HCT116 (cell line): ENCODE measurements around the gene ZEB1.

ENCODE experiments used
- CEBPB ChIP-seq: IDR thresholded peaks from 2 replicates; pipeline ENCODE4 v1.6.1; 2012; ENCODE audit warnings: low read depth
- CTCF ChIP-seq, 3 experiments: fragments of 200-600 bp in 1 of 3; sonication (generic) in 1 of 3; IDR thresholded peaks in 2 of 3; conservative IDR thresholded peaks in 1 of 3; 2 replicates each; pipeline ENCODE4 v1.5.1; 2012 to 2017; ENCODE audit warnings: low read depth in 2 of 3, low read length in 2 of 3, antibody characterized with exemption in 1 of 3, borderline replicate concordance in 1 of 3, control low read depth in 1 of 3, mild to moderate bottlenecking in 1 of 3, mixed read lengths in 1 of 3, mixed run types in 1 of 3, moderate library complexity in 1 of 3; ENCODE audit not compliant: insufficient read depth in 1 of 3
- JUND ChIP-seq: IDR thresholded peaks from 2 replicates; pipeline ENCODE4 v1.6.1; 2012
- TCF7L2 ChIP-seq: IDR thresholded peaks from 2 replicates; pipeline ENCODE4 v1.7.0; 2011; ENCODE audit warnings: borderline replicate concordance, inconsistent platforms; ENCODE audit not compliant: insufficient read depth, insufficient read length; ENCODE audit errors: extremely low read depth
- YY1 ChIP-seq: IDR thresholded peaks from 2 replicates; pipeline ENCODE4 v1.6.1; 2011; ENCODE audit warnings: low read length, low read depth, moderate library complexity, mild to moderate bottlenecking; ENCODE audit not compliant: insufficient replicate concordance; ENCODE audit errors: extremely low read depth
- ZBTB33 ChIP-seq: IDR thresholded peaks from 2 replicates; pipeline ENCODE4 v1.6.1; 2011; ENCODE audit warnings: mild to moderate bottlenecking, low read length, moderate library complexity; ENCODE audit not compliant: insufficient replicate concordance; ENCODE audit errors: extremely low read depth
- ZFX ChIP-seq: fragments of 450-650 bp; IDR thresholded peaks from 2 replicates; pipeline ENCODE4 v1.6.1; 2017

- no peak for TF ChIP-seq CEBPB
- TF ChIP-seq ZBTB33 = no peak
- no peak for TF ChIP-seq ZFX
- TF ChIP-seq CTCF (IDR thresholded peaks at IDR 0.05 in 2 of 3, conservative IDR thresholded peaks at IDR 0.05 in 1 of 3; ENCODE audit: borderline replicate concordance in 1 of 3, insufficient read depth in 1 of 3, low read depth in 2 of 3, low read length in 2 of 3) = no peak
- TF ChIP-seq TCF7L2 = no peak
- TF ChIP-seq YY1 = no peak
- TF ChIP-seq JUND = no peak
Measured at GRCh38 chr10:31419394-31420063, 100.5 kb downstream of the ZEB1 start.
